ENCODE measurements around the gene TDP1. TPM values are rescaled to one million over a fixed set of nuclear protein-coding genes. Genes with fewer than 3 reads are reported as not detected.
A peak's percentile ranks its signal among the peaks of the same experiment; 100 is the strongest.

TDP1 gene
- total and polyA plus RNA-seq, 2 donors (not counting 1 experiment from before 2014, with no cell fraction given) = 20.5 to 55.9 TPM

DNA sequence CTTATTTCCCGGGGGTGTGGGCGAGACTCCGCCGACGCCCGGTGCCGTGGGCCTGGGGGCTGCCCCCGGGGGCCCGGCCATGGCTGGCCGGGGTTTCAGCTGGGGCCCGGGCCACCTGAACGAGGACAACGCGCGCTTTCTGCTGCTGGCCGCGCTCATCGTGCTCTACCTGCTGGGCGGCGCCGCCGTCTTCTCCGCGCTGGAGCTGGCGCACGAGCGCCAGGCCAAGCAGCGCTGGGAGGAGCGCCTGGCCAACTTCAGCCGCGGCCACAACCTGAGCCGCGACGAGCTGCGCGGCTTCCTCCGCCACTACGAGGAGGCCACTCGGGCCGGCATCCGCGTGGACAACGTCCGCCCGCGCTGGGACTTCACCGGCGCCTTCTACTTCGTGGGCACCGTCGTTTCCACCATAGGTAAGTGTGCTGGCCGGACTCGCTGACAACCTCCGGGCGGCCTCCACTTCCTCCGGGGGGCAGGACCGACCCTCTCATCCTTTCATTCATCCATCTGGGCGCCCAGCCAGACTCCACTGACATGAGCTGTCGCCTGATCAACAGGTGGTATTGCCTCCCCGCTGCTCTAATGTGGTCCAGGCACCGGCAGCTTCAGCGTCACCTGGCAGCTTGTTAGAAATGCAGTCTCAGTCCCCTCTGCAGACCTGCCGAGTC, 106.5 kb downstream of the TDP1 start:
- 2% methylated on average over 63 of the region's 63 CpGs for WGBS (ENCODE audit: insufficient coverage)
- H3K9ac ChIP-seq (ENCODE audit: low read length) = peak overlapping the region; percentile 28
- H3K27ac ChIP-seq (ENCODE audit: low read length in 2 of 2) = no peak overlapping the region
- peaks cover 28% of the 10 kb centered on the region for H3K4me1 Mint-ChIP-seq
- H3K4me1 ChIP-seq (ENCODE audit: control insufficient read depth in 2 of 2, insufficient read depth in 2 of 2, low read length in 2 of 2) = peaks cover 25 to 40% of the 10 kb centered on the region in 2 donors
- CTCF ChIA-PET = no interaction called here
- ATAC-seq (ENCODE audit: low read depth) (no peak), DNase-seq (peak; percentile 29)
- no peaks in the 10 kb centered on the region for H3K9me3 Mint-ChIP-seq (ENCODE audit: insufficient read depth)
- no peak for TF ChIP-seq EZH2 (IDR thresholded peaks at IDR 0.05; ENCODE audit: borderline replicate concordance, insufficient read depth, low read depth, low read length, poor library complexity, severe bottlenecking)
- TF ChIP-seq CTCF (IDR thresholded peaks at IDR 0.05) = no peak
- H3K27ac Mint-ChIP-seq = no peak overlapping the region
- H3K79me2 ChIP-seq (ENCODE audit: control insufficient read depth, insufficient read depth, low read length) = no peaks in the 10 kb centered on the region
- H3K9me3 ChIP-seq (ENCODE audit: control extremely low read depth in 1 of 3, control insufficient read depth in 2 of 3, insufficient read depth in 1 of 3, low read length in 2 of 3) = peaks cover 0 to 13% (median 4%) of the 10 kb centered on the region in 3 donors
- H3K4me3 Mint-ChIP-seq = peak overlapping the region; percentile 94
- H4K20me1 ChIP-seq (ENCODE audit: control insufficient read depth, insufficient read depth, low read length, poor library complexity, severe bottlenecking) = no peaks in the 10 kb centered on the region
- no peaks in the 10 kb centered on the region for H3K36me3 ChIP-seq (replicated peaks in 1 of 2; ENCODE audit: control extremely low read depth in 1 of 2, control insufficient read depth in 1 of 2, extremely low read depth in 1 of 2, insufficient read depth in 2 of 2, low read length in 1 of 2)
- H3K4me3 ChIP-seq (ENCODE audit: control extremely low read depth in 1 of 5, extremely low read depth in 1 of 5, insufficient read depth in 1 of 5, low read depth in 2 of 5, low read length in 4 of 5) = peak overlapping the region in 4 of 5 experiments; percentile 6 to 46 (median 34)
- peak overlapping the region; percentile 39 for H2AFZ ChIP-seq (ENCODE audit: insufficient read depth, low read depth, low read length, poor library complexity, severe bottlenecking)
- intact Hi-C loops (cut with micrococcal nuclease) = no loop called here
- peak overlapping the region; percentile 83 for H3K4me2 ChIP-seq (replicated peaks; ENCODE audit: low read depth, low read length, poor library complexity, severe bottlenecking)
- H3K27me3 ChIP-seq (replicated peaks in 1 of 4; ENCODE audit: control extremely low read depth in 1 of 4, control insufficient read depth in 3 of 4, insufficient read depth in 4 of 4, low read length in 3 of 4) = peaks cover 0 to 47% (median 21%) of the 10 kb centered on the region in 4 experiments
- POLR2A ChIA-PET = no interaction called here
- peaks cover 57% of the 10 kb centered on the region for H3K27me3 Mint-ChIP-seq

GRCh38 chr14:90062822-90063539, 107.3 kb downstream of the TDP1 start:
- peaks cover 0 to 51% (median 21%) of the 10 kb centered on the region in 4 experiments for H3K27me3 ChIP-seq (replicated peaks in 1 of 4; ENCODE audit: control extremely low read depth in 1 of 4, control insufficient read depth in 3 of 4, insufficient read depth in 4 of 4, low read length in 3 of 4)
- H3K36me3 ChIP-seq (replicated peaks in 1 of 2; ENCODE audit: control extremely low read depth in 1 of 2, control insufficient read depth in 1 of 2, extremely low read depth in 1 of 2, insufficient read depth in 2 of 2, low read length in 1 of 2) = no peaks in the 10 kb centered on the region
- WGBS (ENCODE audit: insufficient coverage) = 22% methylated on average over 10 of the region's 11 CpGs
- peaks cover 0 to 13% (median 4%) of the 10 kb centered on the region in 3 donors for H3K9me3 ChIP-seq (ENCODE audit: control extremely low read depth in 1 of 3, control insufficient read depth in 2 of 3, insufficient read depth in 1 of 3, low read length in 2 of 3)
- peak overlapping the region; percentile 94 for H3K4me3 Mint-ChIP-seq
- CTCF ChIA-PET = no interaction called here
- H3K4me1 ChIP-seq (ENCODE audit: control insufficient read depth in 2 of 2, insufficient read depth in 2 of 2, low read length in 2 of 2) = peaks cover 25 to 40% of the 10 kb centered on the region in 2 donors
- intact Hi-C loops (cut with micrococcal nuclease) = no loop called here
- no peak for TF ChIP-seq EZH2 (IDR thresholded peaks at IDR 0.05; ENCODE audit: borderline replicate concordance, insufficient read depth, low read depth, low read length, poor library complexity, severe bottlenecking)
- TF ChIP-seq CTCF (IDR thresholded peaks at IDR 0.05) = no peak
- peaks cover 28% of the 10 kb centered on the region for H3K4me1 Mint-ChIP-seq
- H3K79me2 ChIP-seq (ENCODE audit: control insufficient read depth, insufficient read depth, low read length) = no peaks in the 10 kb centered on the region
- no peak overlapping the region for H3K27ac ChIP-seq (ENCODE audit: low read length in 2 of 2)
- no peak overlapping the region for H3K27ac Mint-ChIP-seq
- POLR2A ChIA-PET = no interaction called here
- ATAC-seq (ENCODE audit: low read depth) (no peak), DNase-seq (no peak)
- H3K4me3 ChIP-seq (ENCODE audit: control extremely low read depth in 1 of 5, extremely low read depth in 1 of 5, insufficient read depth in 1 of 5, low read depth in 2 of 5, low read length in 4 of 5) = peak overlapping the region in 4 of 5 experiments; percentile 6 to 46 (median 34)
- H3K9ac ChIP-seq (ENCODE audit: low read length) = peak overlapping the region; percentile 28
- peaks cover 54% of the 10 kb centered on the region for H3K27me3 Mint-ChIP-seq
- peak overlapping the region; percentile 39 for H2AFZ ChIP-seq (ENCODE audit: insufficient read depth, low read depth, low read length, poor library complexity, severe bottlenecking)
- H3K4me2 ChIP-seq (replicated peaks; ENCODE audit: low read depth, low read length, poor library complexity, severe bottlenecking) = peak overlapping the region; percentile 83
- H3K9me3 Mint-ChIP-seq (ENCODE audit: insufficient read depth) = no peaks in the 10 kb centered on the region
- no peaks in the 10 kb centered on the region for H4K20me1 ChIP-seq (ENCODE audit: control insufficient read depth, insufficient read depth, low read length, poor library complexity, severe bottlenecking)

All from B cell (primary cell).